Uterus (tissue), 2 donors: Measurements from ENCODE around the gene PSAP.

Source experiments
- POLR2A ChIP-seq, 2 donors: fragments of 450-650 bp; IDR thresholded peaks; one replicate each; pipeline ENCODE4 v1.6.1; 2016; ENCODE audit warnings: antibody characterized with exemption in 2 of 2, mild to moderate bottlenecking in 1 of 2, moderate library complexity in 1 of 2
- TF ChIP-seq, protein P1 (sequence below), 4 experiments: fragments of 200-600 bp in 2 of 4; fragments of 450-650 bp in 2 of 4; sonication (generic) in 2 of 4; IDR thresholded peaks; one replicate each; pipeline ENCODE4 v1.5.1; 2016 to 2019; ENCODE audit warnings: antibody characterized with exemption in 4 of 4, mild to moderate bottlenecking in 2 of 4, moderate library complexity in 1 of 4

DNA sequence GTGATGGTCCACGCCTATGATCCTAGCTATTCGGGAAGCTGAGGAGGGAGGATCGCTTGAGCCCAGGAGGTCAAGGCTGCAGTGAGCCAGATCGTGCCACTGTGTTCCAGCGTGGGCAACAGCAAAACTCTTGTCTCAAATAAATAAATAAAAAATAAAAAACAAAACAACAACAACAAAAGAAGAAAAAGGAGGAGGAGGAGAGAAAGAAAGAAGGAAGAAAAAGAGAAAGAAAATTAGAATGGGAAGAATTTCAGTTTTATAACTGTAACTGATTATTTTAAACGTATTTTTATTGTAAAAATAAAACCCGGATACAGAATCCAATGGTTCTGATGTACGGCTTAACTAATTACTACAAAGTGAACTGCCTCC, 37.2 kb upstream of the PSAP start:
- TF ChIP-seq, protein P1, sequence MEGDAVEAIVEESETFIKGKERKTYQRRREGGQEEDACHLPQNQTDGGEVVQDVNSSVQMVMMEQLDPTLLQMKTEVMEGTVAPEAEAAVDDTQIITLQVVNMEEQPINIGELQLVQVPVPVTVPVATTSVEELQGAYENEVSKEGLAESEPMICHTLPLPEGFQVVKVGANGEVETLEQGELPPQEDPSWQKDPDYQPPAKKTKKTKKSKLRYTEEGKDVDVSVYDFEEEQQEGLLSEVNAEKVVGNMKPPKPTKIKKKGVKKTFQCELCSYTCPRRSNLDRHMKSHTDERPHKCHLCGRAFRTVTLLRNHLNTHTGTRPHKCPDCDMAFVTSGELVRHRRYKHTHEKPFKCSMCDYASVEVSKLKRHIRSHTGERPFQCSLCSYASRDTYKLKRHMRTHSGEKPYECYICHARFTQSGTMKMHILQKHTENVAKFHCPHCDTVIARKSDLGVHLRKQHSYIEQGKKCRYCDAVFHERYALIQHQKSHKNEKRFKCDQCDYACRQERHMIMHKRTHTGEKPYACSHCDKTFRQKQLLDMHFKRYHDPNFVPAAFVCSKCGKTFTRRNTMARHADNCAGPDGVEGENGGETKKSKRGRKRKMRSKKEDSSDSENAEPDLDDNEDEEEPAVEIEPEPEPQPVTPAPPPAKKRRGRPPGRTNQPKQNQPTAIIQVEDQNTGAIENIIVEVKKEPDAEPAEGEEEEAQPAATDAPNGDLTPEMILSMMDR (IDR thresholded peaks at IDR 0.05) = no peak
- no peak for TF ChIP-seq POLR2A (IDR thresholded peaks at IDR 0.05)
